HG03097 (cell line): ENCODE data around the gene GLRA3.
A peak's percentile ranks its signal among the peaks of the same experiment; 100 is the strongest.
"Not testable (repeated sequence)": the region's sequence is repeated elsewhere in the genome, so short reads cannot be mapped to it uniquely, and the experiment has no call there.

ENCODE experiments used
- ATAC-seq: cut with Tn5 transposase; IDR thresholded peaks from one replicate; pipeline ENCODE4 v1.9.1; 2021; ENCODE audit not compliant: unreplicated experiment, low FRiP score

Gene GLRA3

DNA sequence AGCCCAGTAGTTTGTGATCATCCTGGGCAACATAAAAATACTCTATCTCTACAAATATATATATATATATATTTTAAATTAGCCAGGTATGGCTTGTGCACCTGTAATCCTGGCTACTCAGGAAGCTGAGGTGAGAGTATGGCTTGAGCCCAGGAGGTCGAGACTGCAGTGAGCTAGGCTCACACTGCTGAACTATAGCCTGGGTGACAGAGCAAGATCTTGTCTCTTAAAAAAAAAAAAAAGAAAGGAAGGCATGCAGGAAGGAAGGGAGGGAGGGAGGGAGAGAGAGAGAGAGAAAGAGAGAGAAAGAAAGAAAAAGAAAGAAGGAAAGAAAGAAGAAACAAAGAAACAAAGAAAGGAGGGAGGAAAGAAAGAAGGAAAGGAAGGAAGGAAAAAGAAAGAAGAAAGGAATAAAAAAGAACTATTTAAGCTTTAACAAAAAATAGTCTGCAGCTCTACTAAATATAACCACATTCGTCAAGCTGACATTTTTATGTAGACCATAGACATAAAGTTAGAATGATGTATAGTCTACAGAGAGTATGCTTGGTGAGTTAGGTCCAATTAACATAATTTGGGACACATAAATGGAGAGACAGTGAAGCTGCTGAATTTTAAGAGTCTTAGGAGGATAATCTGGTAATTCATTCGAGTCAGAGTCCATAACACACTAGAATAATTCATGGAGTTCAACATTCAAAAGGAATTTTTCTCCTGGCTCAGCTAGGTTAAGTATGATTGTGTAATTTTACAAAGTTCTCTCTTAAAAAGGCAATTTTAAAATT lies 111.9 kb downstream of the GLRA3 start:
- no peak for ATAC-seq

DNA sequence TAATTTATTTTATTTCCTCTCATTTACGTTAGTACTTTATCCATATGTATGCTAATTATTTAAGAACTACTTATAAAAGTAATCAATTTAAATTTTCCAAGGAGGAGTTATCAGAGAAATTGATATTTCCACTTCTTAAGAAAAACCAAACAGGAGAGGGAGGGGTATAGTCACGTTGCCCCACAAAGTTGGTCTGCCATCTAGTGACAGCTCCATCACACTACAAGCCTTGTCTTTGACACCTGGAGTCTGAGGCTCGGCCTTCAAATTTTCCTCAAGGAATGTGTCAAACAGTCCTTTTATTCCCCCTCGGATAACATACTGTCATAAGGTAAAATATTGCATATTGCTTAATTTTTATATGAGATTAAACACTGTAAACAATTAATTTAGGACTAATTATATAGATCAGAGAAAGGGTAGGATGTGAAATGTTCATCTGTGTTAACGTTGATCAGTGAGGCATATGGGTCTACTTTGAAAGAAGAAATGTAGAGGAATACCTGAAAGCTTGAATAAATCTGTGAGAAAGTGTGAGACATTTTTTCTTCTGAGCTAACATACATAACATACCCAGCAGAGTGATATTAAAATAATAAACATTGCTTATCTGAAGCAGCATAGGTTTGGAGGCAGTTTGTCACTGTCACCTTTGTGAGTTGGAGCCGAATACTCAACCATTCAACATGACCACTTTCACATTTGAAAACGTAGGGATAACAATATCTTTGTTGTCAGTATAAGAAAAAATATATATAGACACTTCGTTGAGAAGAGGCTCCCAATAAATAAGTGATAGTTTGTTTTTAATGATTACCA lies 114.4 kb downstream of the GLRA3 start:
- ATAC-seq: peak; percentile 90

DNA sequence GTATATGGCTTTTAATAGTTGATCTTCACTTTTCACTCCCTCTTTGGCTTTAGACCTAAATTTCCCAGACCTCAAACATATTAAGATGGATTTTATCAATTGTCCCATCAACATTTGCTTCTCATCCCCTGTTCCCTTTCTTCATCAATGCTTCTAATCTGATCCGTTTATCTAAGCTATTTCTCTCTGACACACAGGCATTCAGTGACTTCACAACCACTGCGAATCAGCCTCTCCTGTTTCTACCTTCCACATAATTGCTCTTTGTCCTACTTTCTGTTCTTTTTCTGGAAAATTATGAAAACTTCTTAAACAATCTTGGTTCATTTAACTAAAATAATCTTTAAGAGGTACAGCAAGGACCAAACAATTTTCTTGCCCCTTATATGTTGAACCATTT lies 115.2 kb downstream of the GLRA3 start:
- no peak for ATAC-seq

DNA sequence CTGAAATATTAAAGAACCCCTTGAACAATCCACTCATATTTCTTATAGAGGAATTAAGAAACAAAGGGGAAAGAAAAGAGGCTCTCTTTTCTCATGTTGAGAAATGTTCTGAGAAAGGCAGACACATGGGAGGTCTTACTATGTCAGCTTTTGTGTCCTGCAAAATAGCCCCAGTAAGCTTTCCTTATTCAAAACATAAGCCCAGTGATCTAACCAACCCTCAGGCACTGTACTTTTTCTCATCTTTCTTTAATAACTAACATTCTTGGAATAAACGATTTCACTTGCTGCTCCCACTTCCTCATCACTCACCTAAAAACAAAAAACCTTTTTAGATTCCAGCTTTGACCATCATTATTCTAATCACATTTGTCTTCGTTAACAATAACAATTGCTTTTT lies 115.9 kb downstream of the GLRA3 start:
- no peak for ATAC-seq

DNA sequence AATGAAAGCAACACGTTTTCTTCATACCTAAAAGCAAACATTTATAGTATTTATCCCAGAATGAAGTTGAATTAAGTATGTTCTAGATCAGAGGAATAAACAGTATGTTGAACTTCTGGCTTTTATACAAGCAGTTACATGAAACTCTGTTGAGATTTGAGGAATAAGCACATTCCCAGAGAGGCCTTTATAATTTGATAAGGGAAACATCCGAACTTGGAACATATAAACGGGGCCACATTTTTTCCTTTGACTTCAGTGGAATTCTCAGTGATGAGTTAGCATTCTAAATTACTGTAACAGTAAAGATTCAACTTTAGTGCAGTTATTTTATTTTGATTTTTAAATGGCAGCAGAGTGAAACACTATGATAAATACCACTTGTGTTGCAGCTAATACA lies 119.5 kb downstream of the GLRA3 start:
- ATAC-seq: no peak

DNA sequence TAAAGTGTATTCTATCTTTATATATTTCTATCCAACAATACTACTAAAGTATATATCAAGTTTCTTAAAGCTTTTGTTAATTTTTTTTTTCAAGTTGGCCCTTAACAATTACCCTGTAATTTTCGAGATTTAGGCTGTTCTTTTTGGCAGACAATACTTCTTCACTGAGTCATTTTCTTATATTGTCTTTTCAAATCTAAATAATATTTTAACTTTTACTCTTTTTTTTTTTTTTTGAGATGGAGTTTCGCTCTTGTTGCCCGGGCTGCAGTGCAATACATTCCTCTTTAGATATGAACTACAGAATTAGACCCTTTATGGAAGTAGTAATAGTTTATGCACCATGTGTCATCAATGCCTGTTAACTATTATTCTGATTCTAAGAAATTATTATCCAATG lies 120.7 kb downstream of the GLRA3 start:
- ATAC-seq: no peak

DNA sequence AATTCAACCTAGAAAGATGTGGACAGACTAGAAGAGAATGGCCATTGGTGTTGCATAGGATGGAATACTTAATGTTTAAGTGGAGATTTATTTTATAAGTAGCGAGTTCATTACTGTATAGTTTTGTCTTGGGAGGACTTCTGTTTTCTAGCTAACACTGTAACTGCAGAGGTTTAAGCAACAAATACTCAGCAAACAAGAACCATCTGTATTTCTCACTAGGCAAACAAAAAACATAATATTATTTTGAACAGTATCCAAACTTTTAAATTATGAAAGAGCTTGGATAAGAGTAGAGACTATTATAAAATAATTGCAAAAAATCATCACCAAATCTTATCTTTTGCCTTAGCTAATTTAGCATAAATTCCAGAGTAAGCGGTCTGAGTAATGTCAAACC lies 121.1 kb downstream of the GLRA3 start:
- no peak for ATAC-seq

DNA sequence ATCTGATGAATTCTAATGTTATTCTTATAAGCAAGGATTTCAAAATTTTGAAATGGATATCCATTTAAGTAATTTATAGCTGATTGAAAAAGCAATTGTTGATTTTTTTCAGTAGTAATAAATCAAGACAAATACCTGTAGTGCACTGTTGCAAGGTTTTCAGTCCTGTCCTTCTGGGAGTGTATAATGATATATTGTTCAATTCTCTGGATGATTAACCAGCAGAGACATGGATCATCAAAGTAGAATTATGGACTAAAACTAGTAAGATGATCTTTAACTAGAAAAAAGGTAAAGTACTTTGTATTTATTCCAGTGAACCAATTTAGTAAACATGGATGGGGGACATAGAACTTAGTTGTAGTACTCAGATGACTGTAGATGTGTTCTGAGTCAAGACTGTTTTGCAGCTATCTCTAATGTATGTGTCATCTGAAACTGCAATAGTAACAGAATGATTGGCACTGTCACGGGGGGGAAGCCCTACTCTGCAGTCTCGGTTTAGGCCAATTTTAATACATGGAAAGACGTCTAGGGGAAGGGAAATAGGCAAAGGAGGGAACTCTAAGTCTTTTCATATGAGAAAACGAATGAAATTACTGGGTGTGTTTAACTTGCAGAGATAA lies 121.9 kb downstream of the GLRA3 start:
- peak; percentile 100 for ATAC-seq

DNA sequence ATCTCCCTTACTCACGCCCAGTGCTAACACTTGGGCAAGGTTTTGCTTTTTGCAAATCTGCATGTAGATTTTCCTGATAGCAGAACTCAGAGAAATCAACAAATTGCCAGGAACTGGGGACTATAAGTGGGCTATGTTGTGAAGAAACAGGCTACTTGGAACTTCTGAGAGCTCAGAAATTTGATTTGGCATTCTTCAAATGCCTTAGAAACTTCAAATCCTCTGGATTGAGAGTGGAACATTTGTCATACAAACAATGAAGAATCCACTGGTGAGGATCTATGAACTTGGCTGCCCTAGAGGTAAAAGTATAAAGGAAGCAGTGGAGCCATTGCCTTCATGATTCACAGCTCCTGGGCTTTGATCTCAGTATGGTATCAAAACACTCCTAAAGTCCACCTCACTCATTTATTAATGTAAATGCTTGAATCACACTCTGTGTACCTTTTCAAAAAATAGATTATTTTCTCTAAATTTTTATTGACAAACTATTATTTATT lies 126.0 kb downstream of the GLRA3 start:
- no peak for ATAC-seq

DNA sequence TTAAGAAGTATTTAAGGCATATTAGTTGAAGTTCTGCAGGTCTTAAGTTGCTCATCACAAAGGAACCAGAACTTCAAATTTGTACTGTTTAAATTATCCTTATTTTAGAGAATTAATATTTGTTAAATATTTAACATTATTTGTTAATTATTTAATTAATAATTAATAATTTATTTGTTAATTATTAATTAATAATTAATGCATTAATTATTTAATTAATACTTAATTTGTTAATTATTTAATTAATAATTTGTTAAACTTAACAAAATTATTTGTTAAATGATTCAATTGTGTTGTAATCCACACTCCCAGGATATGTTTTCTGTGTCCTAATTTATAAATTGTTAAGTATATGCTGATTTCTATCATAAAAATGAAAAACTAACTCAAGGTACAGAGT lies 129.4 kb downstream of the GLRA3 start:
- ATAC-seq: no peak

DNA sequence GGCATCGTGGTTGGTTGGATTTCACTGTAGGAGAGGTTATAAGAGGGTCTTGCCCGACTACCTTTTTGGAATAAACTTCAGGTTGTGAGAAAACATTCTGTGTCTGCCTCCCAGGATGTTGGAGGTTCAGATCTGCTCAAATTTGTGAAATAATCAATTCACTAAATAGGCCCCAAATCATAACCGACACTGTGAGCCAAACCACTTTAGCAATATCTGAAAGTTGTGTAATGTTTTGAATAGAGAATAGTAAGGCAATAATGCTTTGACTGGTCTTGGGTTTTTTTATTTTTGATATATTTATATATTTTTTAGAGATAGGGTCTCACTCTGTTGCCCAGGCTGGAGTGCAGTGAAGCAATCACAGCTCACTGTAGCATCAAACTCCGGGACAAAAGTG lies 131.2 kb downstream of the GLRA3 start:
- ATAC-seq: no peak

DNA sequence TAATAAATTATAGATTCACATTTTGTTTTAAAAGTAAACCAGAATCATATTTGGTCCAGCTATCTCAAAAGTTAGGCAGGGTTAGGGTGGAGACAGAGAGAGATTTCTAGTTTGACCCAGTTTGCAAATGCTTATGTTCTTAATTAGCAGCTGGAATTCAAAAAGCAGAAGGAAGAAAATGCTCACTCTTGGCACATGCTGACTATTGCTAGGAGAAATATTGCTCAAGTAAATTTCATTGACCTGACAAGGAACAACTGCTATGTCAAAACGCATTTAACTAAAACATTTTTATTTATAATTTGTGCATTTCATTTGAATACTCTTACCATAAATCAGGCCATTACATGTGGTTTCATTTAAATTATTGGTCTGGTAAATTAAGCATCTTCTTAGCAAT lies 131.8 kb downstream of the GLRA3 start:
- no peak for ATAC-seq

DNA sequence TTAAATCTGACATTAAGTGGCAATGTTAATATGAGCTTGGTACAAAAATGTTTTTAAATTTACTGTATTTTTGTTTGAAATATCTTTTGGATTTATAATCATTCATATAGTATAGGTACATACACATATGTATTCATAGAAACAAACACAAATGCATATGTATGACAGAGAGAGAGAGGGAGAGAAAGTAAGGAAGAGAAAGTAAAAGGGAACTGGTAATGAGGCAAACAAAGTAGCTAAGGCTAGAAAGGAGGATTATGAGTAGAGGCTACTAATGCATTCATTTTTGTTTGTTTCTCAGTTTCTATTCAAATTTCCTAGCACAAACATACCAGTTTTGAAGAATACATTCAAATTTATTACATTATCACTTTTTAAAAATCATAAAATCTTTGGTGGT lies 132.4 kb downstream of the GLRA3 start:
- no peak for ATAC-seq

DNA sequence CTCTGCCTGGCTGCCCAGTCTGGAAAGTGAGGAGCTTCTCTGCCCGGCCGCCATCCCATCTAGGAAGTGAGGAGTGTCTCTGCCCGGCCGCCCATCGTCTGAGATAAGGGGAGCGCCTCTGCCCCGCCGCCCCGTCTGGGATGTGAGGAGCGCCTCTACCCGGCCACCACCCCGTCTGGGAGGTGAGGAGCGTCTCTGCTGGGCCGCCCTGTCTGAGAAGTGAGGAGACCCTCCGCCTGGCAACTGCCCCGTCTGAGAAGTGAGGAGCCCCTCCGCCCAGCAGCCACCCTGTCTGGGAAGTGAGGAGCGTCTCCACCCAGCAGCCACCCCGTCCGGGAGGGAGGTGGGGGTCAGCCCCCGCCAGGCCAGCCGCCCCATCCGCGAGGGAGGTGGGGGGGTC lies 137.2 kb downstream of the GLRA3 start:
- not testable (repeated sequence) for ATAC-seq

DNA sequence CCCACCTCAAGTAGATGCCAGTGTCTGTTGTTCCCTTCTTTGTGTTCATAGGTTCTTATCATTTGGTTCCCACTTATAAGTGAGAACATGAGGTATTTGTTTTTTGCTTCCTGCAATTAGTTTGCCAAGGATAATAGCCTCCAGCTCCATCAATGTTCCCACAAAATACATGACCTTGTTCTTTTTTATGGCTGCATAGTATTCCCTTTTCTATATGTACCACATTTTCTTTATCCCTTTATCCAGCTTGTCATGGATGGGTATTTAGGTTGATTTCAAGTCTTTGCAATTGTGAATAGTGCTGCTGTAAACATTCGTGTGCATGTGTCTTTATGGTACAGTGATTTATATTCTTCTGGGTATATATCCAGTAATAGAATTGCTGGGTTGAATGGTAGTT lies 138.4 kb downstream of the GLRA3 start:
- no peak for ATAC-seq

DNA sequence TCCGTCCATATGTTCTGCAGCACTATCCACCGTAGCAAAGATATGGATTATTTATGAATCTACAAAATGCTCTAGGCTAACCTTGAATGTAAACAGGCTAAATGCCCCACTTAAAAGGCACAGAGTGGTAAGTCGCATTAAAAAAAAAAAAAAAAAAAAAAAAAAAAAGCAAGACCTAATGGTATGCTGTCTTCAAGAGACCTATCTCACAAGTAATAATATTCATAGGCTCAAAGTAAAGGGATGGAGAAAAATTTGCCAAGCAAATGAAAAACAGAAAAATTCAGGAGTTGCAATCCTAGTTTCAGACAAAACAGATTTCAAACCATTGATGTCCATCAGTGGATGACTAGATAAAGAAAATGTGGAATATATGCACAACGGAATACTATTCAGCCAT lies 139.4 kb downstream of the GLRA3 start:
- no peak for ATAC-seq

DNA sequence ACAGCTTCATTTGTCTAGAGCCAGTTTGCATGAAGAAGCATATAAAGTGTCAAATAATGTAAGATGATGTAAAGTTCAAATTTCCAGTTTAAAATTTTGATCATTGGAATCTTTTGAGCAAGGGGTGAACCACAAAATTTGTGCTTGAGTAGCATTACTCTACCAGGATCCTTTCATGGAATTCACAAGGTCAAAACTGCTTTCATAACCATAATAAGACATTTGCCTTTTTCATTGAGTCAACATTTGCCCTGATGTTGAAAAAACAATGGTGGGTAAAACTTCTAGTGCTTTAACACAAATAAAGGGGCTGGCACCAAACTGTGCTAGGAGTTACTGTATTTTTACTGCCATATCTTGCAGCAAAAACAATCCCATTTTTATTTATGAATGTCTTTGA lies 142.2 kb downstream of the GLRA3 start:
- no peak for ATAC-seq

DNA sequence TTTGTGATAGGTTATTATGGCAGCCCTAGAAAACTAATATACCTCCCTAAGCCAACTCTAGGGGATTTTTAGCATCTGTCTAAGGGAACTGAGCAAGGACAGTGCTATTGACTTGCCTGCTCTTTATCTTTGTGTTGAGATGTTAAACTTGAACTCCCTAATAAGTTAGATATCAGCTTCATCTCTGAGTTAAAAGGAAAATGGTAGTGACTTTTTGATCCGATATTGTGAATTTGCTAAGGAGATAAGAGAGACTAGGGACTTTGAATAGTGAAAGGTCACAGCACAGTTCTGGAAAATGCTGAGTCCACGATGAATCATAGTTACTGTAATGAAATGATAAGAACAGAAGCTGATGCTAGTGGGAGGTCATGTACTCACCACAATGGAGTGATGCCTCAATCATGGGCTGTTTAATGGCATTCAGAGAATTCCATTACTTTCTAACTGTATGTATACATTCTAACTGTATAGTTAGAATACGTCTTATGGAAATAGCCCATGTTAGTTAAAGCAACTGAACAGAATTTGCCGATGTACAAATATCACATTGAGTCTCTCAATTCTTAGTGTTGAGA lies 147.2 kb downstream of the GLRA3 start:
- ATAC-seq: no peak

DNA sequence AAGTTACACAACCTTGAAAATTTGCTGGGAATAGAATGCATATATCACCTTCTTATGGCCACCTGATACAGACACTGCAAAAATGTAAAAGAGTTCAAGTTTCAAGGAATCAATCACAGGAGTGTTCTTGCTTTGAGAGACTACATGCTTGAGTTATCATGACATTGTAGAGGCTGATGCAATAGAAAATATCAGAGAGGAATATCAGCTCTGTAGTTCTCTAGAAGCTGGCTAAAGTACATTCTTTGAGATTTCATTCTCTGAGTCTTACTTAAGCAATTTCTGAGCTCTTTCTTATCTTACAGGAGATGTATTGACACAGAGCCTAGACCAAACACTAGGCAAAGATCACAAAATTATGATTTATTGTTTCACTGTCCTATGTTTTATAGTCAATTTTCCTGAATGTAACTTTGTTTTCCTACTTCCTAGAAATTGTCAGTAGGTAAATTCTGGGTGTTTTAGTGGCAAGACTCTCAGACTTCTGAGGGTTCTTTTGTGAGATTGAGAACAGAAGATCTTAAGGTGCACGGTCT lies 154.7 kb downstream of the GLRA3 start:
- ATAC-seq: no peak

DNA sequence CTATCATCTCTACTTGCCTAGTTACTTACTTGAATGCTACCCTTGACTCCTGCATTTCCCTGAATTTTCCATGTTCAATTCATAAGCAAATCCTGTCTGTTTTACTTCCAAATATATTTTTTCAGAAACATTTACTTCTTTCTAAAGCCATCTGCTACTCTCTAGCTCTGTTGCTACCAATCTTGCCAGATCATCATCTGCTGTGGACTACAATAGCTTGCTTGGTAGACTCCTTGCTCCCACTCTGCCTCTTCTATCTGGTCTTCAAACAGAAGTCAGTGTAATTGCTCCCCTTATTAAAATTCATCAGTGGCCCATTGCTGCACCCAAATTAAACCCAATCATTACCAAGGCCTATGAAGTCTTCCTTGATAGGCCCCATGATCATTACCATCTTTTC lies 155.2 kb downstream of the GLRA3 start:
- ATAC-seq: no peak

DNA sequence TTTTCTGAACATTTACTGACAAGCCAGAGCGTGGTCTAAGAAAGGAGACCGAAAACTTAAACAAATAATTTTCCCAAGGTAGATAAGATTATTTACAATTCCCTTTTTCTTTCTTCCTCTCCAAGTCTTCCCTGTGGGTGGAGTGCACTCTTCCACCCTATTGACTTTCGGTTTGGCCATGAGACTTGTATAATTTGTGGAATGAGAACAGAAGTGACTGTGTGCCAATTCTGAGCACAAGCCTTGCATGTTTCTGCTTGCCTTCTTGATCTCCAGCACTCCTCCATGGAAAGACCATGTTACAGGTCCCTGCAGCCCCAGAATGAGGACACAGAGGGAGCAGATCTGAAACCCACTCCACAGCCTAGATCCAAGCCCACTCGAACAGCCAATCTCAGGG lies 156.8 kb downstream of the GLRA3 start:
- no peak for ATAC-seq
